Hepatocyte (in vitro differentiated cells): ENCODE measurements around the gene LLGL1. TPM values are rescaled to one million over a fixed set of nuclear protein-coding genes. Genes with fewer than 3 reads are reported as not detected.

Source experiments
- DNase-seq: peaks from one replicate; pipeline ENCODE4 v3.0.0-alpha.2; 2016; ENCODE audit warnings: low spot score
- H2AFZ ChIP-seq: fragments of 200-600 bp; sonication (generic); 2 replicates; pipeline ENCODE4 v1.6.0; 2016; ENCODE audit warnings: antibody characterized with exemption, mild to moderate bottlenecking
- H3K27ac ChIP-seq: fragments of 200-600 bp; sonication (generic); 2 replicates; pipeline ENCODE4 v1.5.1; 2016; ENCODE audit warnings: mild to moderate bottlenecking
- H3K27me3 ChIP-seq: fragments of 200-600 bp; sonication (generic); 2 replicates; pipeline ENCODE4 v1.6.1; 2016
- H3K36me3 ChIP-seq: fragments of 200-600 bp; sonication (generic); replicated peaks from 2 replicates; pipeline ENCODE4 v1.5.1; 2016; ENCODE audit warnings: low read depth; ENCODE audit not compliant: insufficient read depth
- H3K4me1 ChIP-seq: fragments of 200-600 bp; sonication (generic); 2 replicates; pipeline ENCODE4 v1.5.1; 2016; ENCODE audit warnings: mild to moderate bottlenecking, moderate library complexity; ENCODE audit not compliant: insufficient read depth
- H3K4me2 ChIP-seq: fragments of 200-600 bp; sonication (generic); 2 replicates; pipeline ENCODE4 v1.6.0; 2016
- H3K4me3 ChIP-seq: fragments of 200-600 bp; sonication (generic); 2 replicates; pipeline ENCODE4 v1.5.1; 2016; ENCODE audit warnings: mild to moderate bottlenecking
- H3K79me2 ChIP-seq: fragments of 200-600 bp; sonication (generic); 2 replicates; pipeline ENCODE4 v1.6.0; 2017; ENCODE audit warnings: mild to moderate bottlenecking
- H3K9me2 ChIP-seq: fragments of 200-600 bp; sonication (generic); replicated peaks from 2 replicates; pipeline ENCODE4 v1.6.0; 2017; ENCODE audit warnings: mild to moderate bottlenecking; ENCODE audit not compliant: insufficient read depth
- H3K9me3 ChIP-seq: fragments of 200-600 bp; sonication (generic); 2 replicates; pipeline ENCODE4 v1.5.1; 2016; ENCODE audit warnings: low read depth, mild to moderate bottlenecking
- H4K20me1 ChIP-seq: fragments of 200-600 bp; sonication (generic); 2 replicates; pipeline ENCODE4 v1.6.0; 2016; ENCODE audit warnings: mild to moderate bottlenecking; ENCODE audit not compliant: insufficient read depth, poor library complexity, severe bottlenecking
- EZH2 ChIP-seq: fragments of 200-600 bp; sonication (generic); IDR thresholded peaks from 2 replicates; pipeline ENCODE4 v1.6.1; 2016; ENCODE audit warnings: antibody characterized with exemption, mild to moderate bottlenecking, borderline replicate concordance
- EZH2phosphoT487 ChIP-seq: fragments of 200-600 bp; sonication (generic); IDR thresholded peaks from one replicate; pipeline ENCODE4 v1.6.1; 2018; ENCODE audit warnings: antibody characterized with exemption, mild to moderate bottlenecking, low read depth, moderate library complexity; ENCODE audit not compliant: unreplicated experiment, severe bottlenecking
- WGBS: methylation state at CpG from one replicate; pipeline ENCODE4 v1.1.6; 2016; ENCODE audit warnings: low lambda C conversion rate; ENCODE audit errors: missing lambda C conversion rate; 5-methylcytosine and 5-hydroxymethylcytosine counted together
- polyA plus RNA-seq: library from polyadenylated mRNA; unstranded; fragments of >200 nt; fragmentation: Nextera tagmentation; extraction: Ambion mirVana; gene quantifications from 2 replicates; pipeline ENCODE4 v1.2.1, GENCODE V29; 2016
- total RNA-seq: library from RNA; depleted of rRNA; stranded (reverse); fragments of >200 nt; gene quantifications from 2 replicates; pipeline ENCODE4 v1.2.3, GENCODE V29; 2014
- TF ChIP-seq, protein P1 (sequence below): fragments of 200-600 bp; sonication (generic); IDR thresholded peaks from 2 replicates; pipeline ENCODE4 v1.5.1; 2016; ENCODE audit warnings: antibody characterized with exemption, mild to moderate bottlenecking; ENCODE audit not compliant: poor library complexity

The LLGL1 gene
- total and polyA plus RNA-seq, 2 experiments from 2014 or later, result 5.4 to 51.9 TPM

- Histone ChIP-seq H3K27ac (no peak overlapping the region), H3K9me2 (no peaks in the 10 kb centered on the region), H3K36me3 (no peaks in the 10 kb centered on the region), H3K4me2 (no peak overlapping the region), H3K27me3 (no peaks in the 10 kb centered on the region), H2AFZ (no peak overlapping the region), H3K4me3 (no peak overlapping the region), H3K9me3 (no peaks in the 10 kb centered on the region), H4K20me1 (no peaks in the 10 kb centered on the region), H3K4me1 (no peaks in the 10 kb centered on the region), H3K79me2 (no peaks in the 10 kb centered on the region)
- WGBS, result 98% methylated on average over 19 of the region's 20 CpGs
- no peak for DNase-seq
- TF ChIP-seq EZH2phosphoT487 (no peak), EZH2 (no peak)
- TF ChIP-seq, protein P1, sequence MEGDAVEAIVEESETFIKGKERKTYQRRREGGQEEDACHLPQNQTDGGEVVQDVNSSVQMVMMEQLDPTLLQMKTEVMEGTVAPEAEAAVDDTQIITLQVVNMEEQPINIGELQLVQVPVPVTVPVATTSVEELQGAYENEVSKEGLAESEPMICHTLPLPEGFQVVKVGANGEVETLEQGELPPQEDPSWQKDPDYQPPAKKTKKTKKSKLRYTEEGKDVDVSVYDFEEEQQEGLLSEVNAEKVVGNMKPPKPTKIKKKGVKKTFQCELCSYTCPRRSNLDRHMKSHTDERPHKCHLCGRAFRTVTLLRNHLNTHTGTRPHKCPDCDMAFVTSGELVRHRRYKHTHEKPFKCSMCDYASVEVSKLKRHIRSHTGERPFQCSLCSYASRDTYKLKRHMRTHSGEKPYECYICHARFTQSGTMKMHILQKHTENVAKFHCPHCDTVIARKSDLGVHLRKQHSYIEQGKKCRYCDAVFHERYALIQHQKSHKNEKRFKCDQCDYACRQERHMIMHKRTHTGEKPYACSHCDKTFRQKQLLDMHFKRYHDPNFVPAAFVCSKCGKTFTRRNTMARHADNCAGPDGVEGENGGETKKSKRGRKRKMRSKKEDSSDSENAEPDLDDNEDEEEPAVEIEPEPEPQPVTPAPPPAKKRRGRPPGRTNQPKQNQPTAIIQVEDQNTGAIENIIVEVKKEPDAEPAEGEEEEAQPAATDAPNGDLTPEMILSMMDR, result no peak
Measured at GRCh38 chr17:18237461-18237860, 12.0 kb downstream of the LLGL1 start.

DNA sequence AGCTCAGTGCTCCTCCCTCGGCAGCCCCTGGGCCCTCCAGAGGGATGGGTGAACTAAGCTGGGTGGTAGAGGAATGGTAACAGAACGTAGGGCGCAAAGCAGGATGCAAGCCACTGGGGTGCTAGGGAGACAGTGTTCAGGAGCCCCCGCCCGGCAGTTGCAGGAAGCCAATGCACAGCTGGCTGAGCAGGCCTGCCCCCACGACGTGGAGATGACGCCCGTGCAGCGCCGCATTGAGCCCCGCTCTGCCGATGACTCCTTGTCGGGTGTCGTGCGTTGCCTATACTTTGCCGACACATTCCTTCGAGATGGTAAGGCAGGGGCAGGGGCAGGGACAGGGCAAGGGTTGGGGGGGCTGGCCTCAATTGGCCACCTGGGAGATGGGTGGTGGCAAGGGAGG is 12.9 kb downstream of the LLGL1 start:
- no peaks in the 10 kb centered on the region for H3K9me3 ChIP-seq
- no peak overlapping the region for H3K4me2 ChIP-seq
- H2AFZ ChIP-seq, result no peak overlapping the region
- no peaks in the 10 kb centered on the region for H3K27me3 ChIP-seq
- H4K20me1 ChIP-seq, result no peaks in the 10 kb centered on the region
- no peak for DNase-seq
- 96% methylated on average over 18 of the region's 18 CpGs for WGBS
- no peaks in the 10 kb centered on the region for H3K36me3 ChIP-seq
- TF ChIP-seq, protein P1, result no peak
- TF ChIP-seq EZH2 (no peak), EZH2phosphoT487 (no peak)
- H3K27ac ChIP-seq, result no peak overlapping the region
- no peaks in the 10 kb centered on the region for H3K4me1 ChIP-seq
- H3K9me2 ChIP-seq, result no peaks in the 10 kb centered on the region
- no peaks in the 10 kb centered on the region for H3K79me2 ChIP-seq
- no peak overlapping the region for H3K4me3 ChIP-seq

DNA sequence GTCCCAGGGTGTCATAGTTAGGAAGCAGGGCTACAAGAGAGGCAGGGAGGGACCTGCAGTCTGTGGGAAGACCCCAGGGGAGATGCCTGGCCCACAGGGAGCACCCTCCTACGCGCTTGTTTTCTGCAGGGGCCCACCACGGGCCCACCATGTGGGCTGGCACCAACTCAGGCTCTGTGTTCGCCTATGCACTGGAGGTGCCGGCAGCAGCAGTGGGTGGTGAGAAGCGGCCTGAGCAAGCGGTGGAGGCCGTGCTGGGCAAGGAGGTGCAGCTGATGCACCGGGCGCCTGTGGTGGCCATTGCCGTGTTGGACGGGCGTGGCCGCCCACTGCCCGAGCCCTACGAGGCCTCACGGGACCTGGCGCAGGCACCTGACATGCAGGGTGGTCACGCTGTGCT is 15.0 kb downstream of the LLGL1 start:
- Histone ChIP-seq H3K27me3 (no peaks in the 10 kb centered on the region), H2AFZ (no peak overlapping the region), H4K20me1 (no peaks in the 10 kb centered on the region), H3K36me3 (no peaks in the 10 kb centered on the region), H3K9me3 (no peaks in the 10 kb centered on the region), H3K4me1 (no peaks in the 10 kb centered on the region), H3K79me2 (no peaks in the 10 kb centered on the region), H3K4me2 (no peak overlapping the region), H3K9me2 (no peaks in the 10 kb centered on the region), H3K4me3 (no peak overlapping the region), H3K27ac (no peak overlapping the region)
- TF ChIP-seq, protein P1, result no peak
- no peak for TF ChIP-seq EZH2phosphoT487
- no peak for TF ChIP-seq EZH2
- 95% methylated on average over 19 of the region's 19 CpGs for WGBS
- no peak for DNase-seq
